Stimulated activated CD8-positive, alpha-beta memory T cell treated with anti-CD3 and anti-CD28 coated beads, Interleukin-15, amount 100 ng/mL, for 4 hours (primary cell): ENCODE measurements around the gene CC2D2B.
"Not testable (repeated sequence)": the region's sequence is repeated elsewhere in the genome, so short reads cannot be mapped to it uniquely, and the experiment has no call there.

Source experiments
- DNase-seq, 2 donors: peaks; one replicate each; pipeline ENCODE4 v3.0.0-alpha.2; 2020; ENCODE audit warnings: low read depth in 2 of 2

CC2D2B gene, protein sequence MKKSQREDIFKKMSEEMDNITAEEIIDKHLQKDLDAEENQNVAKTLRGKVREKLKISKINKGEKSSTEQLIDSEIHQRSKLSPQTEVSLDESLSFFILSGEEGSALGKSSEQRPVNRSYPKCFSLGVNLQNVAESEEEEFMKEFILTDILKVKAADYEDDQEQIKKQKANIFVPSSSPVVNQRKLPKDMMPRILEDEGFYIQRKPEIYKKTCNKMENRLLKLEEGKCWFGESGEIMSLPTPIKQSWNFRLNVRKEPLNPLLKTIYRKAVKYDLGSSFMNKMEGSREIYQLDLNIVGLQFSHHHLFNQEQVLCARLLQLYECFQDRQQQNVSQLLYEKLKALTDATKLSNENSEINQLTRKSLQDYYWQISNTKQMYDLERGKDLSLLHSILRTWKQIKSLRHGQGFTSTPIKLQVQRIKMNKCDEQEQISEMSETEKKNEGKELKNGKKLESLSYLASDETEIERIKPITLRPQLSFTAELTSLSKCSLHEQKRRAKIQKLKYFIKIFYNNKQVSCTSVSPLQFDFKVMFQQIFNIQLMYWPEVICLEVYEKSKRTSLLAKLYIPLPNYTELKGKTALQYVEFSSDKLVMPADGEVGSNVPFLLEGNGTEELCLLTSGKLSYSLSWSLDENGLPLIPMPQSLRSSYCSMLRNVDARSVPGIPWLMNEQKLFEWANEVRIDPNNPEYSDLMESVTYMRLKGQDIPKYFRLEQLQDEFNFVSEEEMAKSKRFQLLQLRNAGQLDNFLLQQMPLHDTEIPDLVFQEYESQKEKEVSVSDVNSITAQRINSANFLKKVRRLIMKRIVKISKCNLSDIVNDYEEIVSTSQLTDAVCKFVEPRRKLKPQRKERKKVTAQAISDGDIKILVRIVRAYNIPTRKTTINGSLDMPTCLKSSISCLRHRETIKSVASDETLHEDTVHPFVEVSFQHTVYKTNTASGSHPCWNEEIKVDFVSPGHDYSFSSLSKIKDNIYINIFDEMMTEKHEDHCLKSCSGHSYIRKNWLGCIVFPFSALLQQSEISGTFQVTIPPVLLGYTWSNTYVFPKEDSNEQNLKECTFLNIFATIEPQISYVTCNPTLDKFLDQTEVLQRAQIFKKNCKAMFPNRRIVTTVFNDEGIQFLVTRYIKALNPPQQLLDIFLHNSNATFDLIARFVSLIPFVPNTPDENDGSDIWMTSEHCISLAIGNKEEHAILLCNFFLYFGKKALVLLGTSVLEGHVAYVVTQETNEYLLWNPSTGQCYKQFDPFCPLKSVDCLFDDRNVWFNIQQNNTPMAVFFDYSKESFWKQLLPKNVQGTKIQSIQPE (N-terminal part only)

DNA sequence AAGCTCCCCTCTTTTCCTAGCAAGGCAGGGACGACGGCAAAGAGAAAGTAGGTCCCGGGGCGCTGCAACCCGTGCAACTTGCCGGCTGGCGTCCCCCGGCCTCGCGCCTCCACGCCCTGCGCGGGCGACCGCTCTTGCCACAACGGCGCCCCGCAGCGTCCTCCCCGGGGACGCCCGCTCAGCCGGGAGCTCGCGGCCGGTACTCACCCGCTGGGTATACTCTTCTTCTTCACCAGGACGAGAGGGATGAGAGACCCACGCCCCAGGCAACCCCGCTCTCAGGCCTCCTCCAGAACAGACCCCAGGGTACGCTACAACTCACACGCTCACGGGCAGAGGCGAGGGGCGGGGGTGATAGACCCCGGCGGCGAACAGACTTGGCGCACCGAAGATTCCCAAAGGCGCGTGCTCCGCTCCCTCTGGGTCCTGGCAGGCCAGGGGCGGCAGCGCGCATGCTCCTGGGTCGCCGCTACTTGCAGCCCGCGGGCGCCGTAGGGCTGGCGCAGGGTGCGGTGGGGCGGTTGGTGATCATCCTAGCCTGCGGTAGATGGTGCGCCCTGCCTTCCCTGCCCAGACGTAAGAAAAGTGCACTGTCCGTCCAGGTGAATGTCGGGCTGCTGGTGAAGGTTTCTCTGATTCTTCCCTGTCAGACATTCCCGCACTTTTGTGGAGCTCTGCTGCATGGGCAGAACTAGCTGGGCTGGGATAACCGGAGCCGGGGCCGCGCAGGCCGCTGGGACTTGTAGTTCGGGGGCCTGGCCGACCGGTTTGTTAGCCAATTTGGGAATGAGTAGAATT, at the start of gene CC2D2B:
TSS of gene CC2D2B (plus strand) at position 520 of the 798 bp plus-strand sequence. CDS start 3,349 bp downstream, outside the sequence.
- DNase-seq, result peak; percentile 29 to 41

- DNase-seq, result no peak
These were observed 47.4 kb upstream of the CC2D2B start for GRCh38 chr10:95860166-95860940.

- no peak for DNase-seq
These were observed 46.4 kb upstream of the CC2D2B start for GRCh38 chr10:95861386-95861785.

DNA sequence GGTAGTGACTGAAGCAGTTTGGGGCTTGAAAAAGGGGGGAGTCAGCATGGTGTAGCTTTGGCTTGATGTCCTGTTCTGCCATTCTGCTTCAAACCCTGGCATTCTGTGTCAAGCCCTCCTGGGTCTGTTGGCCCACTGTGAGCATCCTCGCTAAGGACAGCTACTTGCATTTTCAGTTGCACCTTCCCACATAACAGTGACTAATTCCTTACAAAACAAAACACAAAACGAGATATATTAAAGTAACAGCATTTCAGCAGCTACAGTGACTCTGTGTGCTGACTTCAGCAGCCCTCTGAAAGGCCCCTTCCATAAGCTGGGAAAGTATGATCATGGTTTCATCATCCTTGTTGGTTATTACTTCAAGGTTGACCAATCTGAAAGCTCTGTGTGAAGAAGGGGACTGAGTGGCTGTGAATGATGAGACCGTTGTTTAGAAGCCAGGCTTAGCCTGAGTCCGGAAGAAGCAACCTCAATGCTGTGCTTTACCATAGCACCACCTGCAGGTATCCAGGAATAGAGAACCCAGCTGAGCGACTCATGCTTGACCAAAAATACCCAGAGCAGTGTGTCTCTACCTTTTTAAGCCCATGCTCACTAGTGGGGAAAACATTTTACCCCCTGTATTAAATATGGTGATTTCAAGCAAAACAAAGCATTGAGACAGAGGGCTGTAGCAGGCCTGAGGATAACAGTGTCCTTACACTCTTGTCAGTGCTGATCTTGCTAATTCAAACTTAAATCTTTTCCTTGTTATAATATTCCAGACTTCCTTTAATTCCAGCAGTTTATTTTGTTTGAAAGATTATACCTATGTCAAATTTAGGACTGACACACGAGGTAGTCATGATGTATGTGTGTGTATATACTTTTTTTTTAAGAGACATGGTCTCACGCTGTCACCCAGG, 42.6 kb upstream of the CC2D2B start:
- DNase-seq, result no peak

- no peak for DNase-seq
These were observed 41.8 kb upstream of the CC2D2B start for GRCh38 chr10:95865814-95866466.

- DNase-seq, result no peak
These were observed 41.3 kb upstream of the CC2D2B start for GRCh38 chr10:95866467-95866842.

DNA sequence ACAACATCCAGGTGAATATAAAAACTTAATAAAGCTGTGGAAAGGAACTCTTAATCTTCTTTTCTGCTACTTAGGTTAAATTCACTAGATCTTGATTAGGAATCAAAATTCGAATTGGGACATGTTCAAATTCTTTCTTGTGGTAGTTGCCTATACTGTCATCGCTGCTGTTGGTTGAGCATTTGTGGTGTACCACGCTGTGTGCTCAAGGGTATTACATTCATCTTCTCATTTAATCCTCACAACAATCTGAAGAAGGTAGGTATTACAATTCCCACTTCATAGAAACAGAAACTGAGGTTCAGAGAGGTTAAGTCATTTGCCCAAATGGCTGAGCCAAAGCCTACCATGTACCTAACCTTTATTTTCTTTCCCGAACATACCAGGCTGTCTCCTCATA, 39.9 kb upstream of the CC2D2B start:
- DNase-seq, result no peak

GRCh38 chr10:95872158-95872711, 35.5 kb upstream of the CC2D2B start:
- no peak for DNase-seq

DNA sequence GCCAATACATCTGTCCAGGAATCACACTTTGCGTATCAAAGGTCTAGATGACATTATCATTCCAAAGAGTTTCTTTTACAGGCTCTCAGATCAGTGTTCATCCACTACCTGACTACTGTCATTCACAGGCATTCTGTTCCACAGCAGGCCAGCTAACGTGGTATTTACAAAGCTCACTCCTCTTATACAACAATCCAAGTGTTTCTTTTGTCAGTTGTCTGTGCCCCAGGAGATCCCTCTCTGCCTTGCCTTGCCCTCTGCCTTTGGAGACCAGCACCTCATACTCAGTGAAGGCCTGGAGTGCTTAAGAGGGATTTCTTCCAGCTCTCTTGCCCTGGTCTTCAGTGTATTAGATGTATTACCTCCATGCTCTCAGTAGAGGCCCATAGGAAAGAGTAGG, 34.6 kb upstream of the CC2D2B start:
- no peak for DNase-seq

GRCh38 chr10:95873651-95874050, 34.1 kb upstream of the CC2D2B start:
- DNase-seq, result no peak

DNA sequence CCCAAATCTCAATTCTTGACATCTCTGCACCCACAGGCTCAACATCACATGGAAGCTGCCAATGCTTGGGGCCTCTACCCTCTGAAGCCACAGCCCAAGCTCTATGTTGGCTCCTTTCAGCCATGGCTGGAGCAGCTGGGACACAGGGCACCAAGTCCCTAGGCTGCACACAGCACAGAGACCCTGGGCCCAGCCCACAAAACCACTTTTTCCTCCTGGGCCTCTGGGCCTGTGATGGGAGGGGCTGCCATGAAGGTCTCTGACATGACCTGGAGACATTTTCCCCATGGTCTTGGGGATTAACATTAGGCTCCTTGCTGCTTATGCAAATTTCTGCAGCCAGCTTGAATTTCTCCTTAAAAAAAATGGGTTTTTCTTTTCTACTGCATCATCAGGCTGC, 33.0 kb upstream of the CC2D2B start:
- DNase-seq, result not testable (repeated sequence)

DNA sequence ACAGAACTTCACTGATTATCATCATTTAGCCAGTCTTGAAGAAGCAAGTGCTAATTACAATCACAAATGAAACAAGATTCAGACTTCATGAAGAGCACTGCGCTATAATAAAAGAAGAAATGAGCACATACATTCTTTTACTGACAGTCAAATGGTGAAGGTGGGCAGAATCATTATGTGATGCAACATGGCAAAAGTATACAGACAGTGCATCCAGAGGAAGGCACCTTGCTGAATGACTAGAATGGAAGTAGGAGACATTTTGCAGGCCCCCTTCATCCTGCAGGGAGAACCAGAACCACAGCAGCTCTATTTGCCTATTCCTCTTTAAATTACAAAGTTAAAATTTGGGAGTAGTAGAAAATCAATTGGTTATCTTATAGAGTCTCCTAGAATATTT, 31.0 kb upstream of the CC2D2B start:
- no peak for DNase-seq

GRCh38 chr10:95877881-95878280, 29.9 kb upstream of the CC2D2B start:
- DNase-seq, result no peak

DNA sequence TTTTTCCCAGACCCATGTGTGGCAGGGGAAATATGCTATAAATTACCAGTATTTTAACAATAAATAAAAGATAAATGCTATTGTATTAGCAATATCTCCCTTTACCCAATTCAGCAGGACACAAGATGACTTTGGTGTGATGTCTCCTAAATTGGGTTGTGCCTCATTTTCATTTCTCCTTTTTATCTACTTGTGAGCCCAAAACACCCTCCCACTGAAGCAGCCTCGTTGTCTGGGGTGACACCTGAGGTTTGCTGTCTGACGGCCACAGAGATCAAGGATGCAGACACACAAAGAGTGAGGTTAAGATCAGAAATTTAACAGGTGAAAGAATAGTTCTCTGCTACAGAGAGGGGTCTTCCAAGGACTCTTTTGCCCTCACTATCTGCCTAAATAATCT, 27.1 kb upstream of the CC2D2B start:
- DNase-seq, result no peak

DNA sequence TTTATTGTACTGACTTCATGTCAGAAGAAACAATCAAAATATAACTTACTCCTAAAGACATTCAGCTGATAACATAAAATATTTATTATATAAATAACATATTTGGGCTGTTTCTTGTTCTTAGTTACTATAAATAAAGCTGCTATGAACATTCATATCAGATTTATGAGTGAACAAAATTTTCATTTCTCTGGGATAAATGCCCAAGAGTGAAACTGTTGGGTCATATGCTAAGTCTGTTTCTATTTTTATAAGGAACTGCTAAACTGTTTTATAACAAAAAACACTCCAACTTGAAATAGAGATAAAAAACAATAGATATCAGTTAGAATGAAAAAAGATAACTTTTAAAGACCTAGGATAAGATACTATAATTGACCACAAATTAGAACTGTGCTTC, 26.5 kb upstream of the CC2D2B start:
- no peak for DNase-seq

DNA sequence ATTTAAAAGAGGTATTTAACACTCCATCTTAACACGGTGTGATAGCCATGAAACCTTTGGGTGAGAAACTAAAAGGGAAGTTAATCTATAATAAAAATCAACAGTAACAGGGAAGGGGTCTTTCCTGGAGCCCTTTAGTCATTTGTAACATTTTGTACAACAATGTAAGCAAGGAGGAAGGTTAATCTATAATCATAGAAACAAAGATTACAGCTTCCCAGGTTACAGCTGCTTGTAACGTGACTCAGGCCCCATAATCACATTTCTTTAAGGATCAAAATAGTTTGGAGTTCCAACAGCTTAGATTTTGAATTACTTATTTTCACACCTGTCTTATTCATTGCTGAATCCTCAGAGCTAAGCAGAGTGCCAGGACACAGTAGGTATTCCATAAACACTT, 17.9 kb upstream of the CC2D2B start:
- no peak for DNase-seq

GRCh38 chr10:95896071-95896850, 11.5 kb upstream of the CC2D2B start:
- DNase-seq, result no peak
